ENCODE data around the gene PCDHGA9.
"Not testable (repeated sequence)": the region's sequence is repeated elsewhere in the genome, so short reads cannot be mapped to it uniquely, and the experiment has no call there.

Gene PCDHGA9

GRCh38 chr5:141402553-141403243, at the start of gene PCDHGA9:
Gene PCDHGA9 (plus strand): TSS chr5:141402778. CDS start chr5:141402953, 175 bp downstream.
- no peak for DNase-seq (ENCODE audit: low read depth in 2 of 3, low spot score in 2 of 3)

- DNase-seq (ENCODE audit: low read depth in 2 of 3, low spot score in 2 of 3), result no peak
Measured at GRCh38 chr5:141354900-141355469, 47.6 kb upstream of the PCDHGA9 start, which contains the start of gene PCDHGA4. Gene PCDHGA4 (plus strand): TSS chr5:141355021. CDS start chr5:141355108, 87 bp downstream.

- no peak for DNase-seq (ENCODE audit: low read depth in 2 of 3, low spot score in 2 of 3)
Measured at GRCh38 chr5:141355641-141356040, 46.9 kb upstream of the PCDHGA9 start.

- no peak for DNase-seq (ENCODE audit: low read depth in 2 of 3, low spot score in 2 of 3)
Measured at GRCh38 chr5:141356133-141356532, 46.4 kb upstream of the PCDHGA9 start.

GRCh38 chr5:141356950-141357349, 45.6 kb upstream of the PCDHGA9 start:
- no peak for DNase-seq (ENCODE audit: low read depth in 2 of 3, low spot score in 2 of 3)

- DNase-seq (ENCODE audit: low read depth in 2 of 3, low spot score in 2 of 3), result no peak
Measured at GRCh38 chr5:141359790-141360426, 42.7 kb upstream of the PCDHGA9 start, which contains the start of gene PCDHGB2. Gene PCDHGB2 (plus strand): TSS chr5:141359994. CDS start chr5:141360136, 142 bp downstream.

- DNase-seq (ENCODE audit: low read depth in 2 of 3, low spot score in 2 of 3), result no peak
Measured at GRCh38 chr5:141360685-141361084, 41.9 kb upstream of the PCDHGA9 start.

GRCh38 chr5:141362719-141363118, 39.9 kb upstream of the PCDHGA9 start:
- no peak for DNase-seq (ENCODE audit: low read depth in 2 of 3, low spot score in 2 of 3)

- DNase-seq (ENCODE audit: low read depth in 2 of 3, low spot score in 2 of 3), result no peak
Measured at GRCh38 chr5:141363952-141364660, 38.5 kb upstream of the PCDHGA9 start, which contains the start of gene PCDHGA5. Gene PCDHGA5 (plus strand): TSS chr5:141364162. CDS start chr5:141364331, 169 bp downstream.

GRCh38 chr5:141366016-141366896, 36.3 kb upstream of the PCDHGA9 start:
- no peak for DNase-seq (ENCODE audit: low read depth in 2 of 3, low spot score in 2 of 3)

- no peak for DNase-seq (ENCODE audit: low read depth in 2 of 3, low spot score in 2 of 3)
Measured at GRCh38 chr5:141369994-141370848, 32.4 kb upstream of the PCDHGA9 start, which contains the start of gene PCDHGB3. Gene PCDHGB3 (plus strand): TSS chr5:141370242. CDS start chr5:141370395, 153 bp downstream.

- no peak for DNase-seq (ENCODE audit: low read depth in 2 of 3, low spot score in 2 of 3)
Measured at GRCh38 chr5:141371572-141372475, 30.8 kb upstream of the PCDHGA9 start.

GRCh38 chr5:141373673-141374317, 28.8 kb upstream of the PCDHGA9 start, which contains the start of gene PCDHGA6:
Gene PCDHGA6 (plus strand): TSS chr5:141373891. CDS start chr5:141374084, 193 bp downstream.
- DNase-seq (ENCODE audit: low read depth in 2 of 3, low spot score in 2 of 3), result no peak

- no peak for DNase-seq (ENCODE audit: low read depth in 2 of 3, low spot score in 2 of 3)
Measured at GRCh38 chr5:141374627-141375026, 28.0 kb upstream of the PCDHGA9 start.

GRCh38 chr5:141375444-141376155, 27.0 kb upstream of the PCDHGA9 start:
- not testable (repeated sequence) for DNase-seq (ENCODE audit: low read depth in 2 of 3, low spot score in 2 of 3)

- no peak for DNase-seq (ENCODE audit: low read depth in 2 of 3, low spot score in 2 of 3)
Measured at GRCh38 chr5:141382469-141383294, 19.9 kb upstream of the PCDHGA9 start, which contains the start of gene PCDHGA7. Gene PCDHGA7 (plus strand): TSS chr5:141382742. CDS start chr5:141382900, 158 bp downstream.

All from activated CD8-positive, alpha-beta memory T cell treated with anti-CD3 and anti-CD28 coated beads for 48 hours (primary cell).